HG02798 (cell line): ENCODE measurements around the gene CEMIP2.
"Not testable (repeated sequence)": the region's sequence is repeated elsewhere in the genome, so short reads cannot be mapped to it uniquely, and the experiment has no call there.

Experiments used
- ATAC-seq: cut with Tn5 transposase; IDR thresholded peaks from one replicate; pipeline ENCODE4 v1.9.1; 2021; ENCODE audit warnings: mild to moderate bottlenecking; ENCODE audit not compliant: unreplicated experiment, poor library complexity

CEMIP2 gene

DNA sequence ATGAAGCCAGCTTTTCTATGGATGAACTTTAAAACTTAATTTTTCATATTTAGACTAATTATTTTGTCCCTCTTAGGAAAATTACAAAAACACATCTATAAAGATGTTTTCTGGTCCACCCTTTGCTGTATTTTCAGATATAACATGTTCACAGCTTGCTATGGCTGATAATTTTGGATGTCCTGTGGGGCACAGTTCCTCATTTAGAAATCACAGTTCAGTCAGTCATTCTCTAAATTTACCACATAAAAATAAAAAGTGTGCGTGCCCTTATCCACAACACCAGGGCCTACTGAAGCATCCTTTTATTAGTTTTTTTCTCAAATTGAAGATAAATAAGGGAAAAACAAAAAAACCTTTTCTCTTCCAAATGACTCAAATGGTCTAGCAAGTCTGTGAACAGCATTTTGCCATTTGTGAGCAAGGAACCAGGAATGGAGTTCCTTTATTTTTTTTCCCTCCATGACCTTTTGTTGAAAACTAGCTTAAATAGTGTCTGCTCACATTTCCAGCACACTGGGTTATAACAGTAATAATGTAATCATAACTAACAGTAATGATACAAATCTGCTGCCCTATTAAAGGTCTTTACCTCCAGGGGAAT, 87.1 kb downstream of the CEMIP2 start:
- no peak for ATAC-seq

DNA sequence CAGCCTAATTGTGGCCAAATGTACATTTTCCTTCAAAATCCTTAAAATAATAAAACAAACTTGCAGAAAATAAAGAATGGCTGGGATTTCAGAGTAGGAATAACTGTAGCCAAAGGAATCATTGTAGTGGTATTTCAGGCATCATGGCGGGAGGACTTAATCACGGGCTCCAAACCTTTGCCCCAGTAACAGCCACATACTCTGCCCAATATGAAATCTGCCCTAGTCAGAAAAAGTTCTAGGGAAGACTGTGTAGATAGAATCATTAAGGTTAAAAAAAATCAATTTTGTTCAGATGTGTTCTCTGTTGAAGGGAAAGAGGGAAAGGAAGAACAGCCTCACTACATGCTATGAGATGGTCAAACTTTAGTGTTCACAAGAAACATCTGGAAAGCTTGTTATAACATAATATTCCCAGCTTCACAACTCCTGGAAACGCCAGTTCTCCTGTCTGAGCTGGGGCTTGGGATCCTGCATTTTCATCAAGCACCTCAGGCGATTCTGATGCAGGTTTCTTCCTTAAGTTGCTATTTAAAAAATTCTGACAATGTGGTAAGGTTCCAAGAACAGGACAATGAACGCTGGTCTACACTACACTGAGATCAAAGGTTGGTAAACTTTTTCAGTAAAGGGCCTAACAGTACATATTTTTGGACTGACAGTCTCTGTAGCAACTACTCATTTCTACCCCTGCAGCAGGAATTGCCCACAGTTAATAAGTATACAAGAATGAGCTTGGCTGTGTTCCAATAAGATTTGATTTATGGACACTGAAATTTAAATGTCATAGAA, 87.9 kb downstream of the CEMIP2 start:
- ATAC-seq: peak; percentile 45

DNA sequence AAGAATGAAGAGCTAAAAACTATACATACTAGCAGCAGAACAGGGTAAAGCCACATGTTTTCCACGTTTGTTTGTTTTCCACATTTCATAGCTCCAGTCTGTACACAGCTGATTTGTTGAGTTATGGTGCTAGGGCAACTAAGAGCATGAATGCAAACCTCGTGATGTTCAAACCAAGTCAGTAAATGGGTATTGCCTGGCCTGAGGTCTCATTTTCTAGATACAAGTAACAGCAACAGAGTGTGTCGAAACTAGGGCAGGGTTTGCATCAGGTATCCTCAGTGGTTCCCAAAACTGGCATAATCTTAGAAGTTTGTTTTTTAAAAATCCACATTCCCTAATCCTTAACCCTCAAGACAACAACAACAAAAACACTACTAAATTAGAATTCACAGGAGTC, 89.3 kb downstream of the CEMIP2 start:
- ATAC-seq: no peak

DNA sequence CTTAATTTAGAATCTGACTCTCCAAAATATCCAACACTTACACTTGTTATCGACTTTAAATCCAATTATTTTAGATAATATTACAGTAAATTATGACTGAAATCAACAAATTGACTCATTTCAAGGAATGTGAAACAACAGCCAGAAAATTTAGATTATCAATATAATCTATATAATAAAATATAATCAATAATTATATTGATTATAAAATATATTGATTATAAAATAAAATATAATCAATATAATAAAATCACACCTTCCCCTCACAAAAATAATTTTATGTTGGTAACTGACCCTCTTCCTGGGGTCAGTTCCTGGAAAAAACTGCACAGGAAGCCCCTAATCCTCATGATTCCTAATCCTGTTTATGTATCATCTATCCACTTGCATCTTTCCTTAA, 91.1 kb downstream of the CEMIP2 start:
- ATAC-seq: no peak

DNA sequence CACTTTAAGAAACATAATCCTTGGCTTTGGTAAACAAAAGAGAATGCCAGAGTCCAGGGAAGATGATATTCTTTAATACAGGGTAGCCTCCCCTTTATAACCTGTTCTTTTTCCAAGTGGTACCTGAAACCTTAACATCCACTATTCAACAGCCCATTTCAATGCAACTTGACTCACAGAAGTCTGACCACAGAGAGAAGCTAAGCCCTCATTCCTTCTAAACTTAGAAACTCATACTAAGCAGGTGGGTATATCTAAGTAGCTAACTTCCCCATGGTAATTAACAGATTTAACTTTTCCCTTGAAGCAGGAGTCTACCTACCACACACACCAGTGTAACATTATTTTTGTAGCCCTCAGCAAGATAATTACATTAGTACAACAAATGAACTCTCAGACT, 91.9 kb downstream of the CEMIP2 start:
- peak; percentile 52 for ATAC-seq

DNA sequence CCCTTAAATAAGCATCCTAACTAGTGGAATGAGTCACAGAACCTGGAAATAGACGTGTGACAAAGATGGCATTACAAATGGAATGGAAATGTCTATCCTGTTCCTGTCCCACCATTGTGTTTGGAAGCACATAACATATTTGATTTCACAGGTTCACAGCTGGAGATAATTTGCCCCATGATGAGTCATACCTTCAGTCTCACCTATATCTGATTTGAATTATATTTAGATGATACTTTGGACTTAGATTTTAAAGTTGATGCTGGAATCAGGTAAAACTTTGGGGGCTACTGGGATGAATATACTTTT, 92.5 kb downstream of the CEMIP2 start:
- no peak for ATAC-seq

DNA sequence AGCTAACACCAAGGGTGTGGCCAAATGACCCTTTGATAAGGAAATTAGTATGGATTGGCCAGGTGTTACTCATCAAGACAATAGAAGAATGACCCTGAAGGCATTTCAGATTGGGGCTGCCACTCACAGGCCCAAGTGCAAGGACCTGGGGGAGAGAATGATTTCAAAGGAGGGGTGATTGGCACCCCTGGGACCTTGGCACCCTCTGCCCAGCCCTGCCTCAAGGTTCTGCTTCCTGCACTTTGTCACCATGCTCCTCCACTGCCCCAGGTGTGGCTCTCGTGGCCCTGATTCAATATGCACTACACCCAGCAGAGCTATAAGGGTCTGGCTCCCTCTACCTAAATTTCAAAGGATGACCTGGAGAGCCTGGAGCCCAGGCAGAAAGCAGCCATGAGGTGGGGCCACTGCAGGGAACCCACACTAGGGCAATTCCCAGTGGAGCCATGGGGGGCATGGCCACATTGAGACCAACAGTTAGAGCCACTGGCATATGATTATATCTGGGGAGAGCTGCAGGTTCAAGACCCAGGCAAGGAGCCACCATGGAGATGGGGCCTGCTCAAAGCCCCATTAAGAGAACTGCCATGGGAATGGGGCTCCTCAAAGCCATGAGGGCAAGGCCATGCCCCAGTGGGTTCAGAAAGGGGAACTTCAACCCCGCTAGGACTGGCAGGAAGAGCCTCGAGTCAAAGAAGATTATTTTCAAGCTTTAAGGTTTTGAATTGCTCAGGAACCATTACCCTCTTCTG, 93.0 kb downstream of the CEMIP2 start:
- ATAC-seq: no peak

DNA sequence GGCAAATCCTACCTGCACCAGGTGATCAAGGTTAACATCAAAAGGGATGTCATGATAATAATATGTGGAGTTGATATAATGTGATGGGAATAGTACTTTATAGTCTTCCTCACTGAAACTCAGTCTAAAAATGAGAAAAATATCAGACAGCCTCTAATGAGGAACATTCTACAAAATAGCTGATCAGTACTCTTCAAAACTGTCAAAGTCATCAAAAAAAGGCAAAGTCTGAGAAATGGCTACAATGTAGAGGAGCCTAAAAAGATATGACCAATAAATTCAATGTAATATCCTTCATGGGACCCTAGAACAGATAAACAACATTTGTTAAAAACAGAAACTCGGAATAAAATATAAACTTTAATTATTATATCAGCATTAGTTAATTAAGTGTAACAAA, 95.7 kb downstream of the CEMIP2 start:
- ATAC-seq: no peak

DNA sequence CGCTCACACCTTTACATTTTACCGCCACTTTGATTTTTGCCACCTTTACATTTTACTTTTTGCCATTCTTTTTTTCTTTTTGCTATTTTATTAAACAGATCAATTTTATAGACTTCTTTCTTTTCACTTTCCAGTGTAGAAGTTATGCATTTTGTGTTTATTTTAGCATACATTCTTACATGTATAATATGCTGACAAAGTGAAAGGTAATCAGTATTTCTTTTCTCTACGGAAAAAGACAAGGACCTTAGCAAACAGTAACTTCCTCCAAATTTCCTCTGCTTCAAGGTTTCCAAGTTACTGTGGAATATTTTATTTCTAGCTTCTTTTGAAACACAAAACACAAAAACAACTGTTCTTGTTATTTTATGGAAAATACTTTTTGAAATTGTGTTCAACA, 97.0 kb downstream of the CEMIP2 start:
- no peak for ATAC-seq

DNA sequence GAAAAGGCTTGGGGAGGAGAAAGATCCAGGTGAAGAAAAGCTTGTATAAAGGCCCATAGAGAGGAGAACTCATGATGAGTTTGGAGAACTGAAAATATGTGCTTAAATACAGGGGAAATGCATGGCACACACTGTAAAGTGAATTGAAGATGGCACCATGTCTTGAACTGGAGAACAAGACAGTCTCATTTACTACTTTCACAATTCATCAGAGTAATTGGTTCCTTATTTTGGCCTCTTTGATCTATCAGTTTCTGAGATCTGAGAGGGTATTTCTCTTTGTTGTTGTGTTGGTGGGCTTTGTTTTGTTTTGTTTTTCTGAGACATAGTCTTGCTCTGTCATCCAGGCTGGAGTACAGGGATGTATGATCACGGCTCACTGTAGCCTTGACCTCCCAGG, 98.2 kb downstream of the CEMIP2 start:
- ATAC-seq: no peak

DNA sequence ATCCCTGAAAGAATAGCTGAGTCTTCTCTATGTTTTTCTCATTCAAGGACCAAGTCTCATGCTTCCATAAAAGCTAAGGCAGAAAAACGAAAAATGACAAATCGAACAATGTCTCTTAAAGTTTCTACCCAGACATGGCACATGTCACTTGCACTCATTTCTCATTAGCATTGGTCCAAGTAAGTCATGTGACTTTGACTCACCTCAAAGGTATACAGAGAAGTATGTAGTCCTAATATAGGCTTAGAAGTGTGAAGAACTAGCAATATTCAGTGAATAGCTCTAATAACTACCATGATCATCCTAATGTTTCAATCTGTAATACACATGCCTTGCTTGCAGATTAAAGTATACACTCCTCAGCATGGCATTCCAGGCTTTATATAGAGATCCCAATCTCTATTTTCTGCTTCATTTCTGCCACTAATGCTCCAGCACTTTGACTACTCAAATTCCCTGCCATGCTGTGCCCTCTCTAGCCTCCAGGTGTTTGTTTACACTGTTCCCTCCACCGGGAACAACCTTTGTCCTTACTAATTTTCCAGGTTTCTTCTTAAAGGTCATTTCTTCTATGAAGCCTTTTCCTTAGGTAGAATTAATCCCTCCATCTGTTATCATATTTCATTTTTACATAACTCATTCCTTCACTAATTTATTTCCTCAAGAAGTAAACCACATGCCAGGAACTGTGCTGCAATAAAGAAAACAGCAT, 98.9 kb downstream of the CEMIP2 start:
- no peak for ATAC-seq

DNA sequence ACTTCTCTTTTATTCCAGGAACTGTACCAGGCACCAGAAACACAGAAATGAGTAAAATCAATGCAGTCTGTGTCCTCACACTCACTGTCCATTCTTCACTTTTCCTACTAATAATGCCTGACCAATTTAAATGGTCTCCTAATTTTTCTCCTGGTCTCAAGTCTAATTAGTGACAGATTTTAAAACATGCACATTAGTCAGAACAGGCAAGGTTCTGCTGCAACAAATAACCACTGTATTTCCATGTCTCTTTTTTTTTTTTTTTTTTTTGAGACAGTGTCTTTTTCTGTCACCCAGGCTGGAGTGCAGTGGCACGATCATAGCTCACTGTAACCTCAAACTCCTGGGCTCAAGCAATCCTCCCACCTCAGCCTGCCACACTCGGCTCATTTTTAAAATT, 99.6 kb downstream of the CEMIP2 start:
- ATAC-seq: no peak

DNA sequence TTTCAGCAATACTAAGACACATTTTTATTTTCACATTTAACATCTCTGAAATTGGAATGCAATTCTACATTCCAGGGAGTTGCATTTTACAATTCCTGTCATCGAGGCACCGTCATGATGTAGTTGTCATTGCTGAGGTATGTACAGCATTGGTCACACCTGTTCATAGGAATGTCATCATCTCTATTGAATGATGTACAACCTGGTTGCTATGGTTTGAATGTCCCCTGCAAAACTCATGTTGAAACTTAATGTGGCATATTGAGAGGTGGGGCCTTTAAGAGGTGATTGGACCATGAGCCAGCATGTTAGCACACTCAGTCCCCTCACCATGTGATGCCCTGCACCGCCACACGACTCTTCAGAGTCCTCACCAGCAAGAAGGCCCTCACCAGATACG, 103.1 kb downstream of the CEMIP2 start:
- no peak for ATAC-seq

DNA sequence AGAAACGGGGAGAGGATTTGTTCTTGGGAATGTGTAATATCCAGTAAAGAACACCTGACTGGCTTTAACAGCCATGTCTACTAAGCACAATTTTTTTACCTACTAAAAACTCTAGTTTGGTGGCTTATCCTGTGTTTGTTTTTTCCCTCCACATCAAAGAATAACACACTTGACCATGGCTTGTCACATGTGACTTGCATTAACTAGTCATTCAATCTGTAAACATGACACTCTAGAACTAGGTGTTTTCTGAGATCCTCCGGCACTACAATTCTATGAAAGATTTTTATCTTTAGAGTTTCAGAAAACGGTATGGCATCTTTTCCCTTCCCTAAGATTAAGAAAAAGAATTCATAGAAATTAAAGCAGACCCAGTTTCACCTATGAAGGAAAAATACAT, 103.7 kb downstream of the CEMIP2 start:
- ATAC-seq: no peak

DNA sequence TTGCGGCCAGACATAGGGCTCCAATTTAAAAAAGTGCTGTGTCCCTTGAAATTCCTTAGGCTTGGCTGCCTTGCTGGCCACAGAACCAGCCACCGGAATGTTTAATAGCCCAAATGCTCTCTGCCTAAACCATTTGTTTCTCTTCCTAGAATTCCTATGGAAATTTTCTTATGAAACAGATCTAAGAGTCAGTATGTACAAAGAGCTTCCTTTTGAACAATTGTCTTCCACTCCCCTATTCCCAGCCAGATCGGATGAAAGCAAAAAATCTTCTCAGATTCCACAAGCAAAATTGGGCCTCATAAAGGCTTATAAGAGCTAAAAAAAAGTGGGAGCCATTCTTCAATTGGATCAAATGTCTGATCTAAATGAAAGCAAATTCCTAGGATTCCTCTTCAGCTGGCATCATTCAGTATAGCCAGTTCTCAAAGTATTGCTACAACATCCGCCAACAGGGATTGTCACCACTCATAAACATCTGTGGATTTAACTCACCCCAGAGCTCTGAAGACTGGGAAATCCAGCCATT, 104.3 kb downstream of the CEMIP2 start:
- ATAC-seq: no peak

DNA sequence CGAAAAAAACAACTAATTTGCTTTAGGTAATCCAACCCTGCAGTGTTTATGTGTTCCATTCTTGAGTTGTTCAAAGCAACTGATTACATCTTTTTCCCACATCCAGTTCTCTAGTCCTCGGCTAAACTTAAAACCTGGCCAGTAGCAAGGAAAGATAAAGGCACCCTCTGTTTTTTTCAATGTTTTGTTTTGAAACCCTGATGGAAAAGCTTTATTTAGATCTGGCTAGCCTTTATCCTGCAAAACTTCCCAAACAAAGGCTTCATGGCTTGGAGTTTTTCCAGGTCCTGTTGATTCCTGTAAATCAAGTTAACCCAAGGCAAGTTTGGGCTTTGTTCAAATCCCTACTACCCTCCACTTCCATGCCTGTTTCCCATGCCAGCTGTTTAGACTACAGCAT, 105.1 kb downstream of the CEMIP2 start:
- ATAC-seq: no peak

DNA sequence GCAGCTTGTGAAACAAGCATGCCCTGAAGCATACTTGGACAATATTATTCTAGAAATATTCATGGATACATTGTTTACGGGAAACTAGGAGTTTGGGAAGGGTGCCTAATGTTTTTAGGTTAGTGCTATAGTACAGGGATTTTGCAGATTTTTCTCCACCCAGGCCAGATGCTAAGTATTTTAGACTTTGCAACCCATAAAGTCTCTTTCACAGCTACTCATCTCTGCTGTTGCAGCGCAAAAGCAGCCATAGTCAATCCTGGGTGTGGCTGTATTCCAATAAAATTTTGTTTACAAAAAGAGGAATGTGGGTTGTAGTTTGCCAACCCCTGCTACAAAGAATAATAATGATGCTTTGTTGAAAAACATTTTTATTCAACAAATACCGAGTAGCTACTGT, 106.2 kb downstream of the CEMIP2 start:
- ATAC-seq: no peak

DNA sequence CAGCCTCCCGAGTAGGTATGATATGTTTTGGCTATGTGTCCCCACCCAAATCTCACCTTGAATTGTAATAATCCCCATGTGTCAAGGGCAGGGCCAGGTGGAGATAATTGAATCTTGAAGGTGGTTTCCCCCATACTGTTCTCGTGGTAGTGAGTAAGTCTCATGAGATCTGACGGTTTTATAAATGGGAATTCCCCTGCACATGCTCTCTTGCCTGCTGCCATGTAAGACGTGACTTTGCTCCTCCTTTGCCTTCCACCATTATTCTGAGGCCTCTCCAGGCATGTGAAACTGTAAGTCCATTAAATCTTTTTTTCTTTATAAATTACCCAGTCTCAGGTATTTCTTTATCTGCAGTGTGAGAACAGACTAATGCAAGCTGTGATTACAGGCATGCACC, 111.0 kb downstream of the CEMIP2 start:
- not testable (repeated sequence) for ATAC-seq

DNA sequence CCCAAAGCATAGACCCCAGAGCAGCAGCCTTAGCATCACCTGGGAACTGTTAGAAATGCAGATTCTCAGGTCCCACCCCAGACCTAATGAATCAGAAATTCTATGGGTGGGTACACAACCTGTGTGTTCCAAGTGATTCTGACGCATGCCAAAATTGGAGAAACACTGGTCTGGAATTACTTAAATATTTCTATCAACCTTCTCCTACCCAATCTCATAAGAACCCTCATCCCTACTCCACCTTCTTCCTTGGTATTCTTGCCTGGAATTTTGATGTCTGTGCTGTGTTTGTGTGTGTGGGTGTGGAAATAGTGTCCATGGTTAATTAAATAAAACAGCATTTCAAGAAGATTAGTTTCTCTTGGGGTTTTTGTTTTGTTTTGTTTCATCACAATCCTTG, 111.8 kb downstream of the CEMIP2 start:
- ATAC-seq: no peak

DNA sequence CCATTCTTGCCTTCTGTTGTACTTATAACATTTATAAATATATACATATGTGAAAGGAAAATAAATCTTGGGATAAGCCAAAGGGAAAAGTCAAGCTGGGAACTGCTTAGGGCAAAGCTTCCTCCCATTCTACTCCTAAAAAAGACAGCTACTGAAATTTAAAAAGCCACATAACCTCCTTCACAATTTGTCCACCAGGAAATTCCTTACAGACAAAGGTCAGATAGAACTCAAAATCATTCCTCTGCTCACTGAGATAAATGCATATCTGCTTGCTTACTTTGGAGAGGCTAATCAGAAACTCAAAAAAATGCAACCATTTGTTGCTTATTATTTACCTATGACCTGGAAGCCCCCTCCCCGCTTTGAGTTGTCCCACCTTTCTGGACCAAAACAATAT, 112.5 kb downstream of the CEMIP2 start:
- no peak for ATAC-seq

DNA sequence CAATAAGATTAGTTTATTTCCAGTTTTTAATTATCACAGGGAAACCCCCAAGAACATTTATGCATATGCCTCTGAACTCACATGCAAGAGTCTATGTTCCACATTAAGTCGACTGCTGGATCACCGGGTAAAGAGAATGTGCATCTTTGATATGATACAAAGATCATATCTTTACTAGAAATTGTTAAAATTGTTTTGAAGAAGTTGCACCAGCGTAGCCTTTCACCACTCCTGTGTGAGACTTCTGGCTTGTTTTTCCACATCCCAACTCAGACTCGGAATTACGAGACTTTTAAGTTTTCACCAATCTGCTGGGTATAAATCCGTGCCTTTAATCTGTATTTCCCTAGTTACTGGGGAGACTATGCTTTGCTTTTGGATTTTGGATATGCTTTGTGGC, 113.2 kb downstream of the CEMIP2 start:
- no peak for ATAC-seq
